Measurements from ENCODE around the gene FTO. TPM values are rescaled to one million over a fixed set of nuclear protein-coding genes. Genes with fewer than 3 reads are reported as not detected.

FTO gene
- total RNA-seq, 4 donors from 2014 or later, result 62.0 to 90.1 (median 75.1) TPM

GRCh38 chr16:53998966-53999522 is 295.1 kb downstream of the FTO start:
- Histone ChIP-seq H3K9me3 (no peaks in the 10 kb centered on the region), H3K27me3 (no peaks in the 10 kb centered on the region), H3K27ac (no peak overlapping the region), H3K36me3 (no peaks in the 10 kb centered on the region), H3K4me3 (no peak overlapping the region), H3K4me1 (peaks cover 12 to 16% of the 10 kb centered on the region in 2 donors)
- ATAC-seq (no peak), DNase-seq (no peak)
- intact Hi-C loops (cut with DNase I; ENCODE audit: low total_unique reads) (no loop called here), in situ Hi-C loops (cut with MboI; ENCODE audit: low sequenced_read_pairs in 4 of 4) (no loop called here)
- no peak for TF ChIP-seq POLR2A (IDR thresholded peaks at IDR 0.05)
- TF ChIP-seq CTCF (IDR thresholded peaks at IDR 0.05 in 4 of 5, conservative IDR thresholded peaks at IDR 0.05 in 1 of 5), result no peak

- Histone ChIP-seq H3K4me3 (no peak overlapping the region), H3K4me1 (peaks cover 12 to 15% of the 10 kb centered on the region in 2 donors), H3K9me3 (no peaks in the 10 kb centered on the region), H3K27ac (no peak overlapping the region), H3K36me3 (no peaks in the 10 kb centered on the region), H3K27me3 (no peaks in the 10 kb centered on the region)
- TF ChIP-seq POLR2A (IDR thresholded peaks at IDR 0.05) (no peak), CTCF (IDR thresholded peaks at IDR 0.05 in 4 of 5, conservative IDR thresholded peaks at IDR 0.05 in 1 of 5) (no peak)
- no peak for DNase-seq
- no peak for ATAC-seq
- in situ Hi-C loops (cut with MboI; ENCODE audit: low sequenced_read_pairs in 4 of 4), result no loop called here
- intact Hi-C loops (cut with DNase I; ENCODE audit: low total_unique reads), result no loop called here
Observed at GRCh38 chr16:53999841-54000240, 295.9 kb downstream of the FTO start.

GRCh38 chr16:54000361-54000760 is 296.4 kb downstream of the FTO start:
- Histone ChIP-seq H3K27ac (no peak overlapping the region), H3K36me3 (no peaks in the 10 kb centered on the region), H3K9me3 (no peaks in the 10 kb centered on the region), H3K4me1 (peaks cover 8 to 10% of the 10 kb centered on the region in 2 donors), H3K27me3 (no peaks in the 10 kb centered on the region), H3K4me3 (no peak overlapping the region)
- intact Hi-C loops (cut with DNase I; ENCODE audit: low total_unique reads), result no loop called here
- DNase-seq, result no peak
- in situ Hi-C loops (cut with MboI; ENCODE audit: low sequenced_read_pairs in 4 of 4), result no loop called here
- no peak for ATAC-seq
- TF ChIP-seq CTCF (IDR thresholded peaks at IDR 0.05 in 4 of 5, conservative IDR thresholded peaks at IDR 0.05 in 1 of 5) (no peak), POLR2A (IDR thresholded peaks at IDR 0.05) (no peak)

GRCh38 chr16:54006693-54007092 is 302.7 kb downstream of the FTO start:
- Histone ChIP-seq H3K27me3 (no peaks in the 10 kb centered on the region), H3K4me1 (peaks cover 0 to 10% of the 10 kb centered on the region in 2 donors), H3K36me3 (no peaks in the 10 kb centered on the region), H3K9me3 (no peaks in the 10 kb centered on the region), H3K27ac (no peak overlapping the region), H3K4me3 (no peak overlapping the region)
- DNase-seq (no peak), ATAC-seq (peak; percentile 77 to 86)
- intact Hi-C loops (cut with DNase I; ENCODE audit: low total_unique reads), result no loop called here
- in situ Hi-C loops (cut with MboI; ENCODE audit: low sequenced_read_pairs in 4 of 4), result no loop called here
- no peak for TF ChIP-seq CTCF (IDR thresholded peaks at IDR 0.05 in 4 of 5, conservative IDR thresholded peaks at IDR 0.05 in 1 of 5)
- TF ChIP-seq POLR2A (IDR thresholded peaks at IDR 0.05), result no peak

GRCh38 chr16:54007504-54007903 is 303.5 kb downstream of the FTO start:
- ATAC-seq, result no peak
- DNase-seq, result no peak
- in situ Hi-C loops (cut with MboI; ENCODE audit: low sequenced_read_pairs in 4 of 4) (no loop called here), intact Hi-C loops (cut with DNase I; ENCODE audit: low total_unique reads) (no loop called here)
- no peaks in the 10 kb centered on the region for H3K36me3 ChIP-seq
- no peak overlapping the region for H3K4me3 ChIP-seq
- no peak overlapping the region for H3K27ac ChIP-seq
- peaks cover 0 to 10% of the 10 kb centered on the region in 2 donors for H3K4me1 ChIP-seq
- no peak for TF ChIP-seq CTCF (IDR thresholded peaks at IDR 0.05 in 4 of 5, conservative IDR thresholded peaks at IDR 0.05 in 1 of 5)
- no peak for TF ChIP-seq POLR2A (IDR thresholded peaks at IDR 0.05)
- no peaks in the 10 kb centered on the region for H3K9me3 ChIP-seq
- no peaks in the 10 kb centered on the region for H3K27me3 ChIP-seq

Data from gastrocnemius medialis (tissue), 4 donors.